Activated CD4-positive, CD25-positive, alpha-beta regulatory T cell (primary cell): Measurements from ENCODE around the gene CTDSPL.
"Not testable (repeated sequence)": the region's sequence is repeated elsewhere in the genome, so short reads cannot be mapped to it uniquely, and the experiment has no call there.

ENCODE experiments used
- DNase-seq, 4 experiments: peaks; one replicate each; lab custom pipeline; 2025; lab: John Stamatoyannopoulos, UW

CTDSPL gene

GRCh38 chr3:37968199-37968598 is 106.5 kb downstream of the CTDSPL start:
- DNase-seq: no peak

GRCh38 chr3:37968813-37969595 is 107.3 kb downstream of the CTDSPL start:
- no peak for DNase-seq

GRCh38 chr3:37969596-37970100 is 108.0 kb downstream of the CTDSPL start:
- no peak for DNase-seq

GRCh38 chr3:37970802-37971201 is 109.1 kb downstream of the CTDSPL start:
- DNase-seq: no peak

- DNase-seq: no peak
Observed at GRCh38 chr3:37971467-37971866, 109.8 kb downstream of the CTDSPL start.

- DNase-seq: not testable (repeated sequence)
Observed at GRCh38 chr3:37972056-37972455, 110.4 kb downstream of the CTDSPL start.

- no peak for DNase-seq
Observed at GRCh38 chr3:37973246-37974054, 111.8 kb downstream of the CTDSPL start.

GRCh38 chr3:37974121-37975083 is 112.7 kb downstream of the CTDSPL start:
- DNase-seq: peak; percentile 37 to 55 (median 52)

GRCh38 chr3:37979541-37980461 is 118.1 kb downstream of the CTDSPL start:
- DNase-seq: no peak

- DNase-seq: no peak
Observed at GRCh38 chr3:37980462-37981347, 119.0 kb downstream of the CTDSPL start.

- no peak for DNase-seq
Observed at GRCh38 chr3:37981348-37981664, 119.6 kb downstream of the CTDSPL start.

GRCh38 chr3:37982331-37982730 is 120.7 kb downstream of the CTDSPL start:
- no peak for DNase-seq

GRCh38 chr3:37984051-37984450 is 122.4 kb downstream of the CTDSPL start:
- DNase-seq: no peak

GRCh38 chr3:37984596-37984995 is 122.9 kb downstream of the CTDSPL start:
- no peak for DNase-seq

- no peak for DNase-seq
Observed at GRCh38 chr3:37985637-37986320, 124.1 kb downstream of the CTDSPL start.

GRCh38 chr3:37986479-37987314 is 125.0 kb downstream of the CTDSPL start:
- DNase-seq: no peak

GRCh38 chr3:37987315-37987697 is 125.6 kb downstream of the CTDSPL start:
- DNase-seq: no peak

- DNase-seq: no peak
Observed at GRCh38 chr3:37987751-37988179, 126.1 kb downstream of the CTDSPL start.
